CD4-positive, alpha-beta T cell treated with Interleukin-15 for 1 hour (primary cell): ENCODE measurements around the gene ATR.
"Not testable (repeated sequence)": the region's sequence is repeated elsewhere in the genome, so short reads cannot be mapped to it uniquely, and the experiment has no call there.

ENCODE experiments used
- DNase-seq: peaks from one replicate; pipeline ENCODE4 v3.0.0-alpha.2; 2020

ATR gene

DNA sequence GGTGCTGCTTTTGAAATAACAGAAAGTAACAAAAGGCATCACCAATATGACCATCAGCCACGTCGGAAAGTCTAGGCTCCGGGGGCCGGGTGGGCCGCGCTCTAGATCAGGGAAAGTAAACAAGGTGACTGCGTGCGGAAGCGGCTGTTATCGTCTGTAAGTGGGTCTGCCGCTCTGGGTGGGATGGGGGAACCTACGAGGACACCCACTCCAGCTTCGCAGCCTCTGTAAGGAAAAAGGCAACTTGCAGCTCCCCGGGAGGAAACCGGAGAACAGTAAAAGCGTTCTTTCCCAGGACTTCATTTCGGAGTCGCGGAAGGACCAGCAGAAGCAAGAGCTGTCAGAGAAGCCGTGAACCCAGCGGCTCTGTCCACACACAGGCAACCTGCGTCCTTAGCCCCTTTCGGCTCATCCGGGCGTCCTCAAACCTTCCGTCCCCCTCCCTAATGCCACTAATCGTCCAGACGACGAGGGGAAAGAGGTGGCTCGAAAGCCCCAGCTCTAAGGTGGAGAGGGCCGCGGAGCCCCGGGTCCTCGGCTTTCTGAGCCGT, 131.2 kb downstream of the ATR start:
- peak; percentile 50 for DNase-seq

DNA sequence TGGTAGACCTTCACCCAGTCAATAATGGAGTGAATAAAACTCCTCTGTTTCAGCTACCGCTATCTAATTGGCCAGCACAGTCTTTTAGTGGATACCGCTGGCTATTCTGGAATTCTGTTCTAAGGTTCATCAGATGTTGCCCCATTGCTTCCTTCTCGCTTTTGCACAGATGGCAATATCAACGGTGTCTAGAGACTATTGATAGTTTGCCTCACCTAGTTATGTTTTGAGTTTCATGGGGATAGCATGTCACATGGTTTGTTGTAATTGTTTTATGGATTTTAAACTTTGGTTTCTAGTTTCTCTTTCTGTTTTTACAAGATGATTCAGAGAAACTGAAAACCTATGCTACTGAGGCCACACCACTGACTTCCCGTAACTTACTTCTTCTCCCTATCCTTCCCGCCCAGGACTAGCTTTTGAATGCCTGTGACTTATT, 132.7 kb downstream of the ATR start:
- no peak for DNase-seq

DNA sequence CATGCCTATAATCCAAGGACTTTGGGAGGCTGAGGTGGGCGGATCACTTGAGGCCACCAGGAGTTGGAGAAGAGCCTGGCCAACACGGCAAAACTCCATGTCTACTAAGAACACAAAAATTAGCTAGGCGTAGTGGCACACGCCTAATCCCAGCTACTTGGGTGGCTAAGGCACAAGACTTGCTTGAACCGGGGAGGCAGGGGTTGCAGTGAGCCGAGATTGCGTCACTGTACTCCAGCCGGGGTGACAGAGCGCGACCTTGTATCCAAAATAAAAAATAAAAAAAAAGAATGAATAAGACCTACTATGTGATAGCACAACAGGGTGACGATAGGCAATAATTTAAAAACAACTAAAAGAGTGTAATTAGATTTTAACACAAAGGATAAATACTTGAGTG, 134.2 kb downstream of the ATR start:
- DNase-seq: no peak

DNA sequence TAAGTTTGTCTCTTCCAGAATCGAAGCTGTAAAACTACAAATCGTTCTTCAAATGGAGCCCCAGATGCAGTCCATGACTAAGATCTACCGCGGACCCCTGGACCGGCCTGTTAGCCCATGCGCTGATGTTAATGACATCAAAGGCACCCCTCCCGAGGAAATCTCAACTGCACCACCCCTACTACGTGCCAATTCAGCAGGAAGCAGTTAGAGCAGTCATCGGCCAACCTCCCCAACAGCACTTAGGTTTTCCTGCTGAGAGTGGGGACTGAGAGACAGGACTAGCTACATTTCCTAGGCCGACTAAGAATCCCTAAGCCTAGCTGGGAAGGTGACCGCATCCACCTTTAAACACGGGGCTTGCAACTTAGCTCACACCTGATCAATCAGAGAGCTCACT, 135.5 kb downstream of the ATR start:
- not testable (repeated sequence) for DNase-seq

DNA sequence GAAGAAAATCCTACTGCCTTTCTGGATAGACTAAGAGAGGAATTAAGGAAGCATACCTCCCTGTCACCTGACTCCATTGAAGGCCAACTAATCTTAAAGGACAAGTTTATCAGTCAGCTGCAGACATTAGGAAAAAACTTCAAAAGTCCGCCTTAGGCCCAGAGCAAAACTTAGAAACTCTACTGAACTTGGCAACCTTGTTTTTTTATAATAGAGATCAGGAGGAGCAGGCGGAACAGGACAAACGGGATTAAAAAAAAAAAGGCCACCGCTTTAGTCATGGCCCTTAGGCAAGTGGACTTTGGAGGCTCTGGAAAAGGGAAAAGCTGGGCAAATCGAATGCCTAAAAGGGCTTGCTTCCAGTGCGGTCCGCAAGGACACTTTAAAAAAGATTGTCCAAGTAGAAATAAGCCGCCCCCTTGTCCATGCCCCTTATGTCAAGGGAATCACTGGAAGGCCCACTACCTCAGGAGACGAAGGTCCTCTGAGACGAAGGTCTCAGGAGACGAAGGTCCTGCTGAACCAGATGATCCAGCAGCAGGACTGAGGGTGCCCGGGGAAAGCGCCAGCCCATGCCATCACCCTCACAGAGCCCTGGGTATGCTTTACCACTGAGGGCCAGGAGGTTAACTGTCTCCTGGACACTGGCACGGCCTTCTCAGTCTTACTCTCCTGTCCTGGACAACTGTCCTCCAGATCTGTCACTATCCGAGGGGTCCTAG, 138.9 kb downstream of the ATR start:
- not testable (repeated sequence) for DNase-seq

DNA sequence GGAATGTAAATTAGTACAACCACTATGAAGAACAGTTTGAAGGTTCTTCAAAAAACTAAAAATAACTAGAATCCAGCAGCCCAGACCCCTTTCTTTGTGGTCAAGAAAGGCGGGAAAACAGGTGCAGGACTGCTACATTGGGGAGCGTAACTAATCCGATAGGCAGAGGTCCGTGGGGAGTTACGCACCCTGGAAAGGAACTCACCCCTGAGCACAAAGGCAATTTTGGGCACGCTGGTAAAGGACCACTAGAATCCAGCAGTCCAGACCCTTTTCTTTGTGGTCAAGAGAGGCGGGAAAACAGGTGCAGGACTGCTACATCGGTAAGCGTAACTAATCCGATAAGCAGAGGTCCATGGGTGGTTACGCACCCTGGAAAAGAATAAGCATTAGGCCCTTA, 140.4 kb downstream of the ATR start:
- DNase-seq: not testable (repeated sequence)

DNA sequence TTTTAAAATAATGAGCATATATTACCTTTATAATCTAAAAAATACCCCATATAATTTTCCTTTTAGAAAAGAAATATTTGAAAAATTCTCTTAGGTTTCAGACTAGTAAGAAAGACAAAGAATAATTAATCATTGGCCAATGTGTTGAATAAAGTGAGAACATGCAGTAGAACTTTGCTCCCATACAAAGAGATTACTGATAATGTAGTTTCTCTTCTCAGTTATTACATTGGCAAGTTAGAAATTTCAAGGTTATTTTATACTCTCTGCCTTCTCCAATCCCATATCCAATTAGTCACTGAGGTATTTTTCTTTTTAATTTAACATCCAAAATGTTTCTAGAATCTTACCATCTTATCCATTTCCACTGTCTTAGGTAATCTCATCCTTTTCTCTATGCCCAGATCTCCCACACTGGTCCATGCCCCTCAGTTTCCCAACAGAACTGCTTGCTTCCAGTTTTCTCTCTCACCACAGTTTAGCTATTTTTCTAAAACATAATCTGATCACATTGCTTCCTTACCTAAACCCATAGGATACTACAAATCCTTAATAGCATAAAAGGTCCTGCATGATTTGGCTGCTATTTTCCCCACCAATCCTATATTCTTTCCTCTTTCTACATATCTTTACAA, 141.5 kb downstream of the ATR start:
- no peak for DNase-seq

DNA sequence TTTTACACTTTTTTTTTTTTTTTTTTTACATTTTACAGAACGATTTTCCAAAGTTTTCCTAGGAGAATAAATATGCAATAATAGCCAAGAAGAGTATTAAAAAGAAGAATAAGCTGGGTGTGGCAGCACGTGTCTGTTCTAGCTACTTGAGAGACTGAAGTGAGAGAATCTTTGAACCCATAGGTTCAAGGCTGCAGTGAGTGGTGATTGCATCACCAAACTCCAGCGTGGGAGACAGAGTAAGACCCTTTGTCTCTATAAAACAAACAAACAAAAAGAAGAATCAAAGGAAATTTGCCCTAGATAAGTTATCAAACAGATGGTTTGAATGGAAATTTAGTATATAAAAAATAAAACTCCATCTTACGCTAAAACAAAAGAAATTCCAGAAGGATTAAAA, 144.0 kb downstream of the ATR start:
- no peak for DNase-seq

DNA sequence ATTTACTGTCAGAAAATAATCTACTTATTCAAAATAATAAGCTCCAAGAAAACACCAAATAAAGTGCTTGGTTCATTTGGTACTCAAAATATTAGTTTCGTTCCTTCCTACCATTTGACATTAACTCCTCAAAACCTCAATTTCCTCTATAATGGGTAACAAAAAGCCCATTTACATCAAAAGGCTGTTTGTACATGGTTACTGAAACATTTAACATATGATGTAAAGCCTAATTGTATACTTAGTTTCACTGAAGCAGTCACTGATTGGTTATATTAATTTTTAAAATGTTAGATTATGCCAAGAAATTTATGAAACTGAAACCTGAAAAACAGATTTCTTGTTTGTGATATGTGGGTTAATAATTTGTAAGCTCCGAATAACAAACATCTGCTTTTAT, 145.4 kb downstream of the ATR start:
- no peak for DNase-seq

DNA sequence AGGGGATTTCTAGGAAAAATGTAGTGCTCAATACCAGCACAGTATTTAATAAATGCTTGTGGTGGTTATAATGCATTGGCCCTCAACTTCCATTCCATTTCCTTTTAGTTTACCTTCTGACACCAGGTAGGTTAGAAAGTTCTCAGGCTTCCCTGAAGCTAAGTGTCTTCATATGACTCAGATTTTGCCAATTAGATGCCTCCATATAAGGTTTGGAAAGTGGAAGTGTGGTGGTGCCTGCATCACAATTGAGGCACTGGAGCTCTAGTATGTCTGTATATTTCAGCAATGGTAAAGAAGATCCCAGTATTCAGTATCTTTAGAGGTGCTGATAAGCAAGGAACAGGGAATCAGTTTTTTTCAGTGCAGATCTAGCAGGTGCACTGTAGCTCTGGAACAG, 149.0 kb downstream of the ATR start:
- DNase-seq: no peak

DNA sequence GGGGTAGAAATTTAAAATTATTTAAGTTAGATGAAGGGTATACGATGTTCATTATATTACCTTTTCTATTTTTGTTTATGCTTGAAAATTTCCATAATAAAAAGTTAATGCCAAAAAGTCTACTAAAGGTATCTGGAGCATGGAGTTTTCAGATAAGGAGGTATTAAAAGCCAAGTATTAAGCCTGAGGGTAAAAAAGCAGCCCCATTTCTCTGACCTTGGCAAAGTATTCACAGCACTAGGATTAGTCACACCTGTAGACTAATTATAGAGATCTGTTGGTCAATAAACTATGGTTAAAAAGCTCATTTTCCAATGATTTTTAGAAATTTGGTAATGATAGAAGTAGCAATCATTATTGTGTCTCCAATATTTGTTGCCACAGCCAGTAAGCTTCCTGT, 153.8 kb downstream of the ATR start:
- no peak for DNase-seq

DNA sequence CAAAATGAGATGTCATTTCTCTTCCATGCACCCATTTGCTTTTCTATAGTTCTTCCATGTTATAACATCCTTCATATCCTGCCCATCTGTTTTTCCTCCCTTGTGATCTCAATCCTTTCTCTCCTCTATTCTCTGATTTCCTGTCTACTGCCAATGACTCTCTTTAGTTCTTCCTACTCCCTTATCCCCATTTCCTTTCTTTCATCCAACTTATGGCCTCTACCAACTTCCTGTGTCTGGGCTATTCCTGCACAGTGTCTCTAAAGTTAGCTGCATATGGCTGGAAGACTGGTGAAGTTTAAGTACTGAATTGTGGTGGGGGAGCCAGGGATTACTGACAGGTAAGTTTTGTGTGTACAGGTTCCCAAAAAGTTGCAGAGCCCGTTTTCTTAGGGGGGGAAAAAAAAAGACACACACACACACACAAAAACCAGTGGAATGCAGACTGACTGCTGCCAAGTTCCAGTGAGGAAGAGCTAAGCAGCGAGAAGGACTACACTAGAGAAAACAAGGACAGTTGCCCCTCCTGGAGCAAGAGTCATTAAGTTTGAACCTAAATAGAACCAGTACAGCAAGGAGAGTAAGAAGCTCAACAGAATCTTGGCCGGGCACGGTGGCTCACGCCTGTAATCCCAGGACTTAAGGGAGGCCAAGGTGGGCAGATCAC, 159.5 kb downstream of the ATR start:
- DNase-seq: no peak

DNA sequence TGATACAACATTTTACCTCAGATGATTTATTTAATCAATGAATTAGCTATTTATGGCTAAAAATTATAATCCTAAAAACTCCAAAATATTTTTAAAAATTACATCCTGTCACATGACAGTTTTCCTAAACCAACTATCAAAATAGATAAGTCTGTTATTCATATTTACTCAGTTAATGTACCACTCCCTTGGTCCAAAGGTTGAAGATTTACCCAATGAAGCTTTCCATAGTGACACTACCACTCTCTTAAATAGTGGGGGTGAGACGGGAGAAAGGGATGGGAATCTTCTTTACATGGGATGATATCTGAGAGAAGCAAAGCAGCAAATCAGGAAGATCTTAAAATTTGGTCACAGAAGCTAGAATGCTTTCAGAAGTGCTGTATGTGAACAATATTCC, 161.2 kb downstream of the ATR start:
- DNase-seq: no peak

DNA sequence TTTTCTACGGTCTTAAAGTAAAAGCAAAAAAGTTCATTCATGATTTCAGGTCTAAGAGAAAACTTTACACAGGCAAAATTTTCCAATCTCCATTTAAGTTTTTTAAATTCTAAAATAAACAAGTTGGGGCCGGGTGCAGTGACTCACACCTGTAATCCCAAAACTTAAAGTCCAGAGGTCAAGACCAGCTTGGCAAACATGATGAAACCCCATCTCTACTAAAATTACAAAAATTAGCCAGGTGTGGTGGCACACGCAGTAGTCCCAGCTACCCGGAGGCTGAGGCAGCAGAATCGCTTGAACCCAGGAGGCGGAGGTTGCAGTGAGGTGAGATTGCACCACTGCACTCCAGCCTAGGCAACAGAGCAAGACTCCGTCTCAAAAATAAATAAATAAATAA, 178.0 kb downstream of the ATR start:
- not testable (repeated sequence) for DNase-seq
